Stimulated activated memory B cell treated with anti-CD40 and anti-IgM and Interleukin-4, amounts not matched to agents 10 μg/mL and 1 μg/mL and 100 μg/mL, for 72 hours (primary cell): ENCODE measurements around the gene TRIO.
A peak's percentile ranks its signal among the peaks of the same experiment; 100 is the strongest.

Source experiments
- ATAC-seq: fragments of 150-1000 bp; cut with Tn5 transposase; 2 replicates; pipeline ENCODE4 v1.10.0; 2021
- H3K27ac Mint-ChIP-seq: one replicate; pipeline ENCODE4 v1.8.0; 2022; ENCODE audit warnings: mild to moderate bottlenecking, mixed read lengths
- H3K27me3 Mint-ChIP-seq: one replicate; pipeline ENCODE4 v1.8.0; 2022; ENCODE audit warnings: mixed read lengths
- H3K36me3 Mint-ChIP-seq: one replicate; pipeline ENCODE4 v1.8.0; 2022; ENCODE audit warnings: mixed read lengths
- H3K4me1 Mint-ChIP-seq: one replicate; pipeline ENCODE4 v1.8.0; 2022; ENCODE audit warnings: mixed read lengths
- H3K4me3 Mint-ChIP-seq: one replicate; pipeline ENCODE4 v1.8.0; 2022; ENCODE audit warnings: mild to moderate bottlenecking, moderate library complexity, mixed read lengths
- H3K9me3 Mint-ChIP-seq: one replicate; pipeline ENCODE4 v1.8.0; 2022; ENCODE audit warnings: mixed read lengths

Gene TRIO

GRCh38 chr5:14114615-14115251 is 28.4 kb upstream of the TRIO start:
- no peak for ATAC-seq
- H3K27me3 Mint-ChIP-seq, result no peaks in the 10 kb centered on the region
- no peaks in the 10 kb centered on the region for H3K36me3 Mint-ChIP-seq
- H3K4me3 Mint-ChIP-seq, result no peak overlapping the region
- H3K27ac Mint-ChIP-seq, result no peak overlapping the region
- H3K9me3 Mint-ChIP-seq, result no peaks in the 10 kb centered on the region
- H3K4me1 Mint-ChIP-seq, result no peaks in the 10 kb centered on the region

GRCh38 chr5:14115323-14115895 is 27.7 kb upstream of the TRIO start:
- Mint-ChIP-seq H3K9me3 (no peaks in the 10 kb centered on the region), H3K27me3 (no peaks in the 10 kb centered on the region)
- no peak for ATAC-seq

GRCh38 chr5:14118551-14119320 is 24.4 kb upstream of the TRIO start:
- H3K27ac Mint-ChIP-seq, result no peak overlapping the region
- no peaks in the 10 kb centered on the region for H3K9me3 Mint-ChIP-seq
- H3K4me3 Mint-ChIP-seq, result no peak overlapping the region
- ATAC-seq, result no peak
- no peaks in the 10 kb centered on the region for H3K4me1 Mint-ChIP-seq
- no peaks in the 10 kb centered on the region for H3K36me3 Mint-ChIP-seq
- no peaks in the 10 kb centered on the region for H3K27me3 Mint-ChIP-seq

More at GRCh38 chr5:14115323-14115895, 27.7 kb upstream of the TRIO start:
- Mint-ChIP-seq H3K4me1 (no peaks in the 10 kb centered on the region), H3K4me3 (no peak overlapping the region), H3K36me3 (no peaks in the 10 kb centered on the region), H3K27ac (no peak overlapping the region)

GRCh38 chr5:14120176-14120575 is 23.0 kb upstream of the TRIO start:
- no peak for ATAC-seq
- H3K4me1 Mint-ChIP-seq, result no peaks in the 10 kb centered on the region
- H3K4me3 Mint-ChIP-seq, result no peak overlapping the region
- H3K36me3 Mint-ChIP-seq, result no peaks in the 10 kb centered on the region
- no peak overlapping the region for H3K27ac Mint-ChIP-seq
- H3K9me3 Mint-ChIP-seq, result no peaks in the 10 kb centered on the region
- H3K27me3 Mint-ChIP-seq, result no peaks in the 10 kb centered on the region

- H3K36me3 Mint-ChIP-seq, result no peaks in the 10 kb centered on the region
- no peaks in the 10 kb centered on the region for H3K27me3 Mint-ChIP-seq
- no peaks in the 10 kb centered on the region for H3K4me1 Mint-ChIP-seq
- no peak overlapping the region for H3K27ac Mint-ChIP-seq
- no peaks in the 10 kb centered on the region for H3K9me3 Mint-ChIP-seq
- H3K4me3 Mint-ChIP-seq, result no peak overlapping the region
- no peak for ATAC-seq
Observed at GRCh38 chr5:14121552-14121951, 21.6 kb upstream of the TRIO start.

- no peaks in the 10 kb centered on the region for H3K36me3 Mint-ChIP-seq
- no peak for ATAC-seq
- no peak overlapping the region for H3K27ac Mint-ChIP-seq
- H3K4me1 Mint-ChIP-seq, result no peaks in the 10 kb centered on the region
- H3K4me3 Mint-ChIP-seq, result no peak overlapping the region
- no peaks in the 10 kb centered on the region for H3K9me3 Mint-ChIP-seq
- H3K27me3 Mint-ChIP-seq, result no peaks in the 10 kb centered on the region
Observed at GRCh38 chr5:14122089-14122488, 21.1 kb upstream of the TRIO start.

GRCh38 chr5:14123551-14123950 is 19.6 kb upstream of the TRIO start:
- Mint-ChIP-seq H3K27me3 (no peaks in the 10 kb centered on the region), H3K27ac (no peak overlapping the region), H3K36me3 (no peaks in the 10 kb centered on the region), H3K9me3 (no peaks in the 10 kb centered on the region), H3K4me3 (no peak overlapping the region), H3K4me1 (no peaks in the 10 kb centered on the region)
- no peak for ATAC-seq

- H3K9me3 Mint-ChIP-seq, result no peaks in the 10 kb centered on the region
- H3K27ac Mint-ChIP-seq, result no peak overlapping the region
- H3K27me3 Mint-ChIP-seq, result no peaks in the 10 kb centered on the region
- no peak for ATAC-seq
- H3K36me3 Mint-ChIP-seq, result no peaks in the 10 kb centered on the region
- no peak overlapping the region for H3K4me3 Mint-ChIP-seq
- H3K4me1 Mint-ChIP-seq, result no peaks in the 10 kb centered on the region
Observed at GRCh38 chr5:14123974-14124482, 19.1 kb upstream of the TRIO start.

- no peak overlapping the region for H3K27ac Mint-ChIP-seq
- no peaks in the 10 kb centered on the region for H3K27me3 Mint-ChIP-seq
Observed at GRCh38 chr5:14125262-14125661, 17.9 kb upstream of the TRIO start.

GRCh38 chr5:14127587-14127986 is 15.6 kb upstream of the TRIO start:
- H3K9me3 Mint-ChIP-seq, result no peaks in the 10 kb centered on the region
- H3K36me3 Mint-ChIP-seq, result no peaks in the 10 kb centered on the region
- no peaks in the 10 kb centered on the region for H3K27me3 Mint-ChIP-seq
- no peak for ATAC-seq
- H3K4me1 Mint-ChIP-seq, result no peaks in the 10 kb centered on the region
- no peak overlapping the region for H3K27ac Mint-ChIP-seq
- H3K4me3 Mint-ChIP-seq, result no peak overlapping the region

More at GRCh38 chr5:14125262-14125661, 17.9 kb upstream of the TRIO start:
- Mint-ChIP-seq H3K4me3 (no peak overlapping the region), H3K9me3 (no peaks in the 10 kb centered on the region), H3K36me3 (no peaks in the 10 kb centered on the region), H3K4me1 (no peaks in the 10 kb centered on the region)
- peak; percentile 39 for ATAC-seq

GRCh38 chr5:14128079-14128478 is 15.1 kb upstream of the TRIO start:
- H3K27me3 Mint-ChIP-seq, result no peaks in the 10 kb centered on the region
- H3K9me3 Mint-ChIP-seq, result no peaks in the 10 kb centered on the region
- no peak overlapping the region for H3K27ac Mint-ChIP-seq
- no peaks in the 10 kb centered on the region for H3K4me1 Mint-ChIP-seq
- no peak for ATAC-seq
- no peaks in the 10 kb centered on the region for H3K36me3 Mint-ChIP-seq
- no peak overlapping the region for H3K4me3 Mint-ChIP-seq

- ATAC-seq, result no peak
- H3K9me3 Mint-ChIP-seq, result no peaks in the 10 kb centered on the region
Observed at GRCh38 chr5:14129123-14129522, 14.0 kb upstream of the TRIO start.

GRCh38 chr5:14131855-14132503 is 11.2 kb upstream of the TRIO start:
- peaks cover 6% of the 10 kb centered on the region for H3K36me3 Mint-ChIP-seq
- H3K9me3 Mint-ChIP-seq, result peaks cover 8% of the 10 kb centered on the region
- H3K4me3 Mint-ChIP-seq, result no peak overlapping the region

More at GRCh38 chr5:14129123-14129522, 14.0 kb upstream of the TRIO start:
- H3K27me3 Mint-ChIP-seq, result no peaks in the 10 kb centered on the region
- H3K4me1 Mint-ChIP-seq, result no peaks in the 10 kb centered on the region
- H3K27ac Mint-ChIP-seq, result no peak overlapping the region
- H3K36me3 Mint-ChIP-seq, result no peaks in the 10 kb centered on the region
- no peak overlapping the region for H3K4me3 Mint-ChIP-seq

GRCh38 chr5:14133394-14133793 is 9.7 kb upstream of the TRIO start:
- Mint-ChIP-seq H3K4me3 (no peak overlapping the region), H3K36me3 (peaks cover 6% of the 10 kb centered on the region), H3K9me3 (peaks cover 10% of the 10 kb centered on the region), H3K27ac (no peak overlapping the region), H3K27me3 (peaks cover 8% of the 10 kb centered on the region), H3K4me1 (no peaks in the 10 kb centered on the region)
- no peak for ATAC-seq

More at GRCh38 chr5:14131855-14132503, 11.2 kb upstream of the TRIO start:
- Mint-ChIP-seq H3K27ac (no peak overlapping the region), H3K27me3 (no peaks in the 10 kb centered on the region), H3K4me1 (no peaks in the 10 kb centered on the region)
- ATAC-seq, result no peak

- Mint-ChIP-seq H3K4me1 (no peaks in the 10 kb centered on the region), H3K9me3 (peaks cover 10% of the 10 kb centered on the region), H3K4me3 (no peak overlapping the region), H3K36me3 (peaks cover 6% of the 10 kb centered on the region), H3K27me3 (peaks cover 8% of the 10 kb centered on the region), H3K27ac (no peak overlapping the region)
- ATAC-seq, result no peak
Observed at GRCh38 chr5:14134083-14134482, 9.1 kb upstream of the TRIO start.
